Stimulated activated CD8-positive, alpha-beta memory T cell treated with anti-CD3 and anti-CD28 coated beads, Interleukin-2, amount 100 ng/mL, for 48 hours (primary cell): ENCODE measurements around the gene TRPM2.
A peak's percentile ranks its signal among the peaks of the same experiment; 100 is the strongest.

Experiments used
- DNase-seq, 2 donors: peaks; one replicate each; pipeline ENCODE4 v3.0.0-alpha.2; 2020; ENCODE audit warnings: low read depth in 2 of 2

The TRPM2 gene

DNA sequence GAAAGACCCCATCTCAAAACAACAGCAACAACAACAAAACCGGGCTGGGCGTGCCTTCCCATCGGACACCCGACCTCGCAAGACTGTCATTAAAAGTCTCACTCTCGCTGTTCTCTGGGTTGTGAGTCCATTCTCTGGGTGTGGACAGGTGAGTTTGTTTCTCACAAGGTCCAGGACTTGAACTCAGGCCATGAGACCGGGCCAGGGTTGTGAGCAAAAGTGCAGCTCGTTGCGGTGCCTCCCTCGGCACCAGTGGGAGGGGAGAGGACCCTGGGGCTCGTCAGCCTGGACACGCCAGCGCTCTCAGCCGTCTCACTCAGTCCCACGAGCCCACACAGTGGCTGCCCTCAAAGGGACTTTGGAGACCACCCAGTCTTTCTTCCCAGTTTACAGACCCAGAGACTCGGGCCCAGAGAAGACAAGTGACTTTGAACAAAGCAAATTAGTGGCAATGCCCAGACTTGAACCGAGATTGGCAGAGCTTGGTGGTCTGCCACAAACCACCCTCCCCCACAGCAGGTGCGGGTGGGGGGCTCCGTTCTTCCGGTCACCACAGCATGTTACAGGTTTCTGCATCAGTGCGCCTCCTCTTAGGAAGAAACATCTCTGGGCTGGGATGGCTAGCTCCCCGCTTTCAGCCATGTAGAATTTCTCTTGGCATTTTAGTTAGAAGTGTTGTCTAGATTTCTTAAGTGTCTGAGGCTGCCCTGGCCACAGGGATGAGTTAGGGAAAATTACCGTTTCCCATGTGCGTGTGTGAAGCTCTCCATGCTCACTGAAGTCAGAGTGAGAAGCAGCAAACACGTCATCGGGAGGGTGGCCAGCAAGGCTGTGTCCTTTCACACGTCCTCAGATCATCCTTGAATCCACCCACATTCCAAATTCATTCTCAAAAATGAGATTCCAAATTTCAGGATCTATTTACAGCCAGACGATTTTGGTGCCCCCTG, 130.1 kb downstream of the TRPM2 start:
- DNase-seq = no peak

DNA sequence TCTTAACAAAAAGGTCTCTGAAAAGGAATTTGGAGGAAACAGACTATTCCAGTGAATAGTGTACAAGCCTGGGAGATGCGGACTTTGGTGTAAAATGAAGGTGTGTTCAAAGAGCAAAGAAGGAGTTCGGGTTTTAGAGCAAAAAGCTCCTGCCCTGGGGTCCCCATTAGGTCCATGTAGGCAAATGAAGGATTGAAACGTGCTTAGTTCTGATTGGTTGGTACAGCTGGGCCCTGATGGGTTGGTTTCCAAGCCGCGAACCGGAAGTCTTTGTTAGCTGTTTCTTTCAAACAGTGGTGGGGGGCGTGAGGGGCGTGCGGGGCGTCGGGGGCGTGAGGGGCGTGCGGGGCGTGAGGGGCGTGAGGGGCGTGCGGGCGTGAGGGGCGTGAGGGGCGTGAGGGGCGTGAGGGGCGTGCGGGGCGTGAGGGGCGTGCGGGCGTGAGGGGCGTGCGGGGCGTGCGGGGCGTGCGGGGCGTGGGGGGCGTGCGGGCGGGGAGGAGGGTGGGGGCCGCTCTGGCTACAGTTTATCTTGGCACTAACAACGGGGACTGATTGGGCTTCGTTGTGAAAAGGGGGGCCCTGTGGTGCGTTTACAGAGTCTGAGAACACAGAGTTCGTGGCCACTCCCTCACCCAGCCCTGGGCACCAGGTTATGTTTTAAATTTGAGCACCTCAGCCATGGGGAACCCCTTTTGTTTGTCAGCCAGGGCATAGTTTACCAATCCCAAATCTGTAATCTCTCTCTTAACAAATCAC, 131.3 kb downstream of the TRPM2 start:
- DNase-seq = no peak

DNA sequence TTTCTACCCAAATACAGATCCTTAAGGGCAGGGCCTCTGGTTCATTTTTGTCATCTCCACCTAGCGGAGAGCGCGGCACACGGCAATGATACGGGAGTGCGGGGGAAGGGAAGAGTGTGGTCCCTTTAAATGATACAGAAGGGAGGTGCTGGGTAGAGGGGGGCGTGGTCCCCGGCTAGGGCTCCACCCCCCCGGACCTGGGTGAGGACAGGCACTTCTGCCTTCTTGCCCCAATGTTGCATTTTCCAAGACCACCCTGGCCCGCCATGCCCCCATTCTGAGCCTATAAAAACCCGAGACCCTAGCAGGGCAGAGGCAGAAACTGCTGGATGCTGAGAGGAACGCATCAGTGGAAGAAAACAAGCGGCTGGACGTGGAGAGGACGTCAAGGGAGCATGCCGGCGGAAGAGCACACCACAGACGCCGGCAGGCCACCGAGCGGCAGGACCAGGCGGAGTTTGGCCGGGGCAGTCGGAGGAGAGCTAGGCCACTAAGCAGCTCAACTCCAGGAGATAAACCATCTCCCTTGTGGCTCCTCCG, 131.9 kb downstream of the TRPM2 start:
- peak; percentile 33 to 36 for DNase-seq

DNA sequence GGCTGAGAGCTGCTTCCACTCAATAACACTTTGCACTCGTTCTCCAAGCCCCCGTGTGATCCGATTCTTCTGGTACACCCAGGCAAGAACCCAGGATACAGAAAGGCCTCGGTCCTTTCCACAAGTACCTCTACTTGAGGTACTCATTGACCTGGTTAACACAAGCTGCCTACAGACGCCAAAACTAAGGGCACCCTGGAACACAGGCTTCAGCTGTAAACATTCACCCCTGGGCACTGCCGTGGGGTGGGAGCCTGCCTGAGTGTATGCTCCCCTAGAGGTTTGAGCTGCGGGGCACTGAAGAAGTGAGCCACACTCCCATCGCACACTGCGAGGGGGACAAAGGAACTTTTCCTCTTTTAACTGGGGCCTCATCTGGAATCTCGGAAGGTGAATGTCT, 132.4 kb downstream of the TRPM2 start:
- DNase-seq = no peak

DNA sequence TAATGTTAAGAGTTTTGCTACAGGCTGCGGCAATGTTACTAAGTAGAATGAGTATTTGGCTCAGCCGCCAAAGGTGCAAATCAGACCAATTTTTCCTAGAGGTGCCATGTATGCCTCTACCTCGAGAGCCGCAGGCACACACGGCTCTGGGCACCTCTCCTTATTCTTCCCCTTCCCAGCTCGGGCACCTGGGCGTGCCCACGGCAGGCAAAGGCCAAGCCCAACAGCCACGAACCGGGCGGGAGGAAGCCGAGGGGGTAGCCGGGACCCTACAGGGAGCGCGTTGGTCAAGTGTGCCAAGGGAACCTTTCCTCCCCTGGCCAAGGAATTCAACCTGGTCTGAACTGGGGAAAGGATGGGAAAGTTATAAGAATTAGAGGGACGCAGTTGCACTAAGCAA, 132.9 kb downstream of the TRPM2 start:
- no peak for DNase-seq

- DNase-seq = peak; percentile 32 to 51
Measured at GRCh38 chr21:44487831-44488230, 134.4 kb downstream of the TRPM2 start.

DNA sequence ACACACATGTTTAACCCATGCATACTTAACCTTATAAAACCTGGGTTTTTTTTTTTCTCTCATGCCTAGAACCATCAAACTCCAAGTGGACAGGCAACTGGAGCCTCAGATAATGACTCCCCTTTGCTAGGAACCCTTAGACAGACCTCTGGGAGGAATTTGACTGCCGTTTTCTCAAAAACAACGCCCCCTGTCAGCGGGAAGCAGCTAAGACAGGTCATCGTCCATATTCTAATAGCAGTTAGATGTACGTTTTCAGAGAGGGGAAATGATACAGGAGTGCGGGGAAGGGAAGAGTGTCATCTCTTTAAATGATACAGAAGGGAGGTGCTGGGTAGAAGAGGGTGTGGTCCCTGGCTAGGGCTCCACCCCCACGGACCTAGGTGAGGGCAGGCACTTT, 136.5 kb downstream of the TRPM2 start:
- no peak for DNase-seq

GRCh38 chr21:44490405-44490804, 137.0 kb downstream of the TRPM2 start:
- DNase-seq = no peak

DNA sequence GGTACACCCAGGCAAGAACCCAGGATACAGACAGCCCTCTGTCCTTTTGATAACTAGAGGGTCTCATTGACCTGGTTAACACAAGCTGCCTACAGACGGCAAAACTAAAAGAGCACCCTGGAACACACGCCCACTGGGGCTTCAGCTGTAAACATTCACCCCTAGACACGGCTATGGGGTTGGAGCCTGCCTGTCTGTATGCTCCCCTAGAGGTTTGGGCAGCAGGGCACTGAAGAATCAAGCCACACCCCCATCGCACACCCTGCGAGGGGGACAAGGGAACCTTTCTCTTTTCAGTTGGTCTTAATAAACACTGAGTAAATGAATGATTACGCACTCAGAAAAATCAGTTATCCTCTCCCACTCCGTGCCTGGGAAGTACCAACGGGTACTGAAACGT, 137.4 kb downstream of the TRPM2 start:
- DNase-seq = no peak
